K562 (cell line): ENCODE measurements around the gene DUSP23. TPM values are rescaled to one million over a fixed set of nuclear protein-coding genes. Genes with fewer than 3 reads are reported as not detected.

Source experiments
- CBFA2T2 ChIP-seq: fragments of 450-650 bp; conservative IDR thresholded peaks from 2 replicates; pipeline ENCODE4 v1.6.1; 2017; ENCODE audit warnings: mild to moderate bottlenecking
- CTCFL ChIP-seq: IDR thresholded peaks from 2 replicates; pipeline ENCODE4 v1.6.1; 2011; ENCODE audit warnings: borderline replicate concordance, low read depth, mild to moderate bottlenecking, moderate library complexity, low read length; ENCODE audit not compliant: insufficient read depth, poor library complexity, severe bottlenecking
- ETV1 ChIP-seq: fragments of 450-650 bp; conservative IDR thresholded peaks from 2 replicates; pipeline ENCODE4 v1.6.1; 2016; ENCODE audit warnings: missing genetic modification characterization, control low read depth, low read depth, missing compliant biosample characterization
- MLLT1 ChIP-seq, 2 experiments: fragments of 450-650 bp; IDR thresholded peaks; 2 replicates each; pipeline ENCODE4 v1.6.1; 2016
- NEUROD1 ChIP-seq: fragments of 150-350 bp; IDR thresholded peaks from 2 replicates; pipeline ENCODE4 v1.6.1; 2014; ENCODE audit warnings: borderline replicate concordance, low read length, low read depth; ENCODE audit not compliant: partially characterized antibody
- POLR2AphosphoS2 ChIP-seq: IDR thresholded peaks from 2 replicates; pipeline ENCODE4 v1.6.1; 2012; ENCODE audit warnings: low read length, improper control_type of control experiment
- POLR2G ChIP-seq: fragments of 200-400 bp; formaldehyde crosslinking; IDR thresholded peaks from 2 replicates; pipeline ENCODE4 v1.6.1; 2017; ENCODE audit warnings: low read depth, mild to moderate bottlenecking, antibody characterized with exemption, low read length, moderate library complexity
- RERE ChIP-seq: sonication (generic); formaldehyde crosslinking; IDR thresholded peaks from 2 replicates; pipeline ENCODE4 v1.8.0; 2023; ENCODE audit warnings: missing genetic modification reagents, mild to moderate bottlenecking, borderline replicate concordance
- TFE3 ChIP-seq: fragments of 450-650 bp; formaldehyde crosslinking; IDR thresholded peaks from 2 replicates; pipeline ENCODE4 v1.4.0; 2020; ENCODE audit warnings: mild to moderate bottlenecking, mixed read lengths
- ZKSCAN1 ChIP-seq: fragments of 150-350 bp; IDR thresholded peaks from 2 replicates; pipeline ENCODE4 v1.6.1; 2016; ENCODE audit warnings: low read depth, low read length
- ZNF146 ChIP-seq: IDR thresholded peaks from one replicate; pipeline ENCODE4 v1.6.1; 2018; ENCODE audit warnings: missing compliant biosample characterization; ENCODE audit not compliant: unreplicated experiment
- ZNF24 ChIP-seq: fragments of 450-650 bp; IDR thresholded peaks from 2 replicates; pipeline ENCODE4 v1.6.1; 2016
- ZNF717 ChIP-seq: fragments of 250-450 bp; sonication (Bioruptor Pico); IDR thresholded peaks from 2 replicates; pipeline ENCODE4 v1.5.0; 2021
- polyA plus RNA-seq, 8 experiments: library from polyadenylated mRNA; depleted of rRNA in 4 of 8; stranded (reverse) in 5 of 8; unstranded in 3 of 8; fragments of >200 nt; fragmentation: Nextera tagmentation in 2 of 8; fragmentation: Illumina TruSeq in 1 of 8; extraction: Ambion mirVana in 2 of 8; extraction: Trizol in 1 of 8; gene quantifications; 2 replicates each; pipeline versions ENCODE4 v1.2.1 to v1.2.3, GENCODE V29; 2011 to 2014; ENCODE audit warnings: inconsistent platforms in 1 of 8, missing spikeins in 1 of 8
- total RNA-seq, 7 experiments: library from RNA; depleted of rRNA in 6 of 7; stranded (reverse); fragments of >200 nt in 6 of 7; fragmentation: Illumina TruSeq in 2 of 7; extraction: Trizol in 2 of 7; gene quantifications; 2 replicates each; pipeline versions ENCODE4 v1.2.1 to v1.2.3, GENCODE V29; 2011 to 2021; ENCODE audit warnings: low replicate concordance in 1 of 7

The DUSP23 gene
- total and polyA plus RNA-seq, 9 of the 15 experiments (the other 6 are each of a cell fraction or from before 2014, with no cell fraction given) = 1.0 to 34.8 (median 13.7) TPM

GRCh38 chr1:159829273-159829634, 48.5 kb downstream of the DUSP23 start (continued):
- TF ChIP-seq RERE (CRISPR knock-in tag) (no peak), ZNF717 (CRISPR knock-in tag) (no peak), POLR2AphosphoS2 (no peak), POLR2G (no peak), CTCFL (peak; percentile 41), ZKSCAN1 (no peak), CBFA2T2 (no peak), NEUROD1 (no peak), ZNF146 (CRISPR knock-in tag) (no peak), TFE3 (no peak), ZNF24 (no peak), MLLT1 (IDR thresholded peaks at IDR 0.05) (no peak), ETV1 (tag) (no peak)
